K562 (cell line): ENCODE data around the gene FADS6. TPM values are rescaled to one million over a fixed set of nuclear protein-coding genes. Genes with fewer than 3 reads are reported as not detected.

Source experiments
- CREM ChIP-seq: IDR thresholded peaks from 2 replicates; pipeline ENCODE4 v1.6.1; 2014; ENCODE audit warnings: antibody characterized with exemption, low read depth
- MYC ChIP-seq, 2 experiments: fragments of 250-450 bp in 1 of 2; sonication (Bioruptor Pico) in 1 of 2; IDR thresholded peaks; 2 replicates each; pipeline versions ENCODE4 v1.5.1 to v1.6.1; 2012 to 2021; ENCODE audit warnings: low read depth in 2 of 2, borderline replicate concordance in 1 of 2, improper control_type of control experiment in 1 of 2, low read length in 1 of 2, mild to moderate bottlenecking in 1 of 2, moderate library complexity in 1 of 2
- PBX2 ChIP-seq, 2 experiments: IDR thresholded peaks in 1 of 2; conservative IDR thresholded peaks in 1 of 2; 2 replicates each; pipeline ENCODE4 v1.6.1; 2016; ENCODE audit warnings: low read depth in 2 of 2, mild to moderate bottlenecking in 1 of 2, missing compliant biosample characterization in 1 of 2, missing genetic modification characterization in 1 of 2, moderate library complexity in 1 of 2
- RNF219 ChIP-seq: fragments of 250-450 bp; sonication (Bioruptor Pico); IDR thresholded peaks from 2 replicates; pipeline ENCODE4 v1.5.0; 2022; ENCODE audit warnings: mild to moderate bottlenecking
- ZBTB26 ChIP-seq: fragments of 450-650 bp; formaldehyde crosslinking; IDR thresholded peaks from 2 replicates; pipeline ENCODE4 v1.4.0; 2022; ENCODE audit warnings: missing genetic modification characterization
- ZKSCAN8 ChIP-seq: fragments of 200-800 bp; sonication (Bioruptor generic); IDR thresholded peaks from 2 replicates; pipeline ENCODE4 v1.6.1; 2016; ENCODE audit warnings: missing genetic modification characterization, missing compliant biosample characterization
- ZNF316 ChIP-seq: fragments of 450-650 bp; IDR thresholded peaks from 2 replicates; pipeline ENCODE4 v1.6.1; 2016
- polyA plus RNA-seq, 8 experiments: library from polyadenylated mRNA; depleted of rRNA in 4 of 8; stranded (reverse) in 5 of 8; unstranded in 3 of 8; fragments of >200 nt; fragmentation: Nextera tagmentation in 2 of 8; fragmentation: Illumina TruSeq in 1 of 8; extraction: Ambion mirVana in 2 of 8; extraction: Trizol in 1 of 8; gene quantifications; 2 replicates each; pipeline versions ENCODE4 v1.2.1 to v1.2.3, GENCODE V29; 2011 to 2014; ENCODE audit warnings: inconsistent platforms in 1 of 8, missing spikeins in 1 of 8
- total RNA-seq, 7 experiments: library from RNA; depleted of rRNA in 6 of 7; stranded (reverse); fragments of >200 nt in 6 of 7; fragmentation: Illumina TruSeq in 2 of 7; extraction: Trizol in 2 of 7; gene quantifications; 2 replicates each; pipeline versions ENCODE4 v1.2.1 to v1.2.3, GENCODE V29; 2011 to 2021; ENCODE audit warnings: low replicate concordance in 1 of 7

Gene FADS6
- total and polyA plus RNA-seq, 9 of the 15 experiments (the other 6 are each of a cell fraction or from before 2014, with no cell fraction given): 0.18 to 0.22 TPM; not detected in 7

GRCh38 chr17:74868251-74868907 is 25.1 kb downstream of the FADS6 start (continued):
- TF ChIP-seq MYC (IDR thresholded peaks at IDR 0.05; ENCODE audit: low read depth, low read length) (peak; percentile 62; the same call in 1 of the 2 replicates), MYC (CRISPR knock-in tag; IDR thresholded peaks at IDR 0.05; ENCODE audit: borderline replicate concordance, low read depth) (no peak), PBX2 (CRISPR knock-in tag; IDR thresholded peaks at IDR 0.05; ENCODE audit: low read depth) (no peak), PBX2 (tag; conservative IDR thresholded peaks at IDR 0.05; ENCODE audit: low read depth) (peak; percentile 44; the same call in 1 of the 2 replicates), ZKSCAN8 (CRISPR knock-in tag) (no peak), ZNF316 (0 out of 2 replicates have a peak, but pooled peaks have one; percentile 26), ZBTB26 (CRISPR knock-in tag) (peak; percentile 91), RNF219 (CRISPR knock-in tag) (no peak), CREM (peak; percentile 72)
